Endothelial cell of umbilical vein (primary cell): ENCODE data around the gene TTC31.
"Not testable (repeated sequence)": the region's sequence is repeated elsewhere in the genome, so short reads cannot be mapped to it uniquely, and the experiment has no call there.

Source experiments
- CTCF ChIP-seq, 2 donors: IDR thresholded peaks; 1 replicate in 1 of 2; 2 replicates in 1 of 2; pipeline ENCODE4 v1.5.1; 2011; ENCODE audit warnings: low read length in 2 of 2, mild to moderate bottlenecking in 2 of 2, moderate library complexity in 2 of 2, control low read depth in 1 of 2, inconsistent platforms in 1 of 2, low read depth in 1 of 2; ENCODE audit not compliant: insufficient read depth in 1 of 2; ENCODE audit errors: extremely low read depth in 1 of 2
- MYC ChIP-seq: IDR thresholded peaks from one replicate; pipeline ENCODE4 v1.6.1; 2011; ENCODE audit warnings: mild to moderate bottlenecking, low read depth, low read length
- POLR2AphosphoS5 ChIP-seq: IDR thresholded peaks from 2 replicates; pipeline ENCODE4 v1.6.1; 2012; ENCODE audit warnings: low read depth, mild to moderate bottlenecking, control low read depth, low read length, moderate library complexity; ENCODE audit not compliant: insufficient read depth

- not testable (repeated sequence) for TF ChIP-seq CTCF (IDR thresholded peaks at IDR 0.05; ENCODE audit: extremely low read depth in 1 of 2, insufficient read depth in 1 of 2, low read depth in 1 of 2, low read length in 2 of 2); POLR2AphosphoS5; MYC
Measured at GRCh38 chr2:74459503-74460118, 23.3 kb upstream of the TTC31 start.
